Activated CD8-positive, alpha-beta memory T cell treated with anti-CD3 and anti-CD28 coated beads for 24 hours (primary cell): ENCODE measurements around the gene SMURF1.

ENCODE experiments used
- DNase-seq: peaks from one replicate; pipeline ENCODE4 v3.0.0-alpha.2; 2020

Gene SMURF1

DNA sequence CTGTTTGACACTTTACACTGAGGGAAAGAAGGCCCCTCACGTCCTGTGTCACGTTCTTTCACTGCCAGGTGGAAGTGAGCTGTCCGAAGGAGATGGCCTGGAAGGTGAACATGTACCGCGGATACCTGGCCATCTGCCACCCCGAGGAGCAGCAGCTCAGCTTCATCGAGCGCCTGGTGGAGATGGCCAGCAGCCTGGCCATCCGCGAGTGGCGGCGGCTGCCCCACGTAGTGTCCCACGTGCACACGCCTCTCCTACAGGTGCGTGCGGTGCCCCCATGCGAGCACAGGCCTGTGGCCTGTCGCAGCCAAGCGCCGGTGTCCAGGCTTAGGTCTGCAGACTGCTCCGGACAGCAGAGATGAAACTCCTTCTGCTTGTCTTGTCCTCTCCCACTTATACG lies 162.2 kb downstream of the SMURF1 start:
- no peak for DNase-seq

DNA sequence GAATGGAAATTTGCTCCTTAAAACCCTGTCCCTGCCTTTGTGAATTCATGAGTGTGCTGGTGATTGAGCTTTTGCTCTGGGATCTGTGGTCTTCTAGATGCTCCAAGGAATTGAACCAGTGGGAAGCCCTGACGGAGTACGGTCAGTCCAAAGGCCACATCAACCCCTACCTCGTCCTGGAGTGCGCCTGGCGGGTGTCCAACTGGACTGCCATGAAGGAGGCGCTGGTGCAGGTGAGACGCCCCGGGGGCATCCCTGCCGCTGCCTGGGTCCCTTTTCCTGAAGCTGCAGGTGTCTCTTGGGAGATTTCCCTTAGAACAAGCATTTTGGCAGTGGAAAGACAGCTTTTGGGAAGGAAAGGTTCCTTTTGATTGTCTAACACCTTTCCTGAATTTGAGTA lies 165.2 kb downstream of the SMURF1 start:
- peak; percentile 43 for DNase-seq
